B cell (primary cell): ENCODE results near the gene PHF23. TPM values are rescaled to one million over a fixed set of nuclear protein-coding genes. Genes with fewer than 3 reads are reported as not detected.

Experiments used
- ATAC-seq: fragments of 200-7000 bp; cut with Tn5 transposase; one replicate; pipeline ENCODE4 v1.10.0; 2021; ENCODE audit warnings: low read depth, mild to moderate bottlenecking, moderate number of reproducible peaks, moderate library complexity
- CTCF ChIA-PET: fragments of 350-600 bp; sonication (Branson Sonifier 250); formaldehyde crosslinking; loops from one replicate; lab custom pipeline; 2021; ENCODE audit warnings: antibody characterized with exemption, inconsistent platforms; lab: Charles Lee
- POLR2A ChIA-PET: fragments of 350-600 bp; sonication (Branson Sonifier 250); formaldehyde crosslinking; loops from one replicate; lab custom pipeline; 2021; ENCODE audit warnings: antibody characterized with exemption; lab: Charles Lee
- DNase-seq: peaks from one replicate; pipeline ENCODE4 v3.0.0; 2013
- H2AFZ ChIP-seq: 2 replicates; pipeline ENCODE4 v1.6.1; 2012; ENCODE audit warnings: mild to moderate bottlenecking, low read depth, low read length; ENCODE audit not compliant: insufficient read depth, poor library complexity, severe bottlenecking
- H3K27ac ChIP-seq, 2 donors: 1 replicate in 1 of 2; 2 replicates in 1 of 2; pipeline ENCODE4 v1.5.1; 2012 to 2013; ENCODE audit warnings: low read length in 2 of 2, mild to moderate bottlenecking in 2 of 2, moderate library complexity in 1 of 2
- H3K27me3 ChIP-seq, 4 experiments: fragments of 200-600 bp in 1 of 4; sonication (generic) in 1 of 4; replicated peaks in 1 of 4; 1 replicate in 2 of 4; 2 replicates in 2 of 4; pipeline versions ENCODE4 v1.6.1 to v1.7.0; 2013 to 2016; ENCODE audit warnings: low read length in 3 of 4, mild to moderate bottlenecking in 2 of 4, mixed read lengths in 1 of 4, moderate library complexity in 1 of 4; ENCODE audit not compliant: insufficient read depth in 4 of 4, control insufficient read depth in 3 of 4; ENCODE audit errors: control extremely low read depth in 1 of 4
- H3K36me3 ChIP-seq, 2 experiments: replicated peaks in 1 of 2; 1 replicate in 1 of 2; 2 replicates in 1 of 2; pipeline versions ENCODE4 v1.6.1 to v1.7.1; 2013; ENCODE audit warnings: low read length in 1 of 2; ENCODE audit not compliant: insufficient read depth in 2 of 2, control insufficient read depth in 1 of 2; ENCODE audit errors: control extremely low read depth in 1 of 2, extremely low read depth in 1 of 2
- H3K4me1 ChIP-seq, 2 donors: fragments of 200-600 bp in 1 of 2; sonication (generic) in 1 of 2; 1 replicate in 1 of 2; 2 replicates in 1 of 2; pipeline versions ENCODE4 v1.5.1 to v1.6.1; 2013 to 2017; ENCODE audit warnings: low read length in 2 of 2; ENCODE audit not compliant: control insufficient read depth in 2 of 2, insufficient read depth in 2 of 2
- H3K4me2 ChIP-seq: replicated peaks from 2 replicates; pipeline ENCODE3; 2012; ENCODE audit warnings: mild to moderate bottlenecking, low read depth, low read length; ENCODE audit not compliant: poor library complexity, severe bottlenecking
- H3K4me3 ChIP-seq, 5 experiments: fragments of 200-600 bp in 1 of 5; sonication (generic) in 1 of 5; 1 replicate in 3 of 5; 2 replicates in 2 of 5; pipeline versions ENCODE4 v1.5.1 to v1.7.0; 2011 to 2016; ENCODE audit warnings: low read length in 4 of 5, mild to moderate bottlenecking in 4 of 5, low read depth in 2 of 5, control low read depth in 1 of 5, moderate library complexity in 1 of 5; ENCODE audit not compliant: insufficient read depth in 1 of 5; ENCODE audit errors: control extremely low read depth in 1 of 5, extremely low read depth in 1 of 5
- H3K79me2 ChIP-seq: fragments of 200-600 bp; sonication (generic); one replicate; pipeline ENCODE4 v1.6.0; 2016; ENCODE audit warnings: low read length; ENCODE audit not compliant: control insufficient read depth, insufficient read depth
- H3K9ac ChIP-seq: fragments of 200-600 bp; sonication (generic); 2 replicates; pipeline ENCODE4 v1.6.1; 2017; ENCODE audit warnings: mild to moderate bottlenecking, low read length, moderate library complexity
- H3K9me3 ChIP-seq, 3 donors: one replicate each; pipeline versions ENCODE4 v1.6.1 to v1.7.1; 2013; ENCODE audit warnings: low read length in 2 of 3; ENCODE audit not compliant: control insufficient read depth in 2 of 3, insufficient read depth in 1 of 3; ENCODE audit errors: control extremely low read depth in 1 of 3
- H4K20me1 ChIP-seq: 2 replicates; pipeline ENCODE4 v1.6.0; 2012; ENCODE audit warnings: mild to moderate bottlenecking, low read length; ENCODE audit not compliant: insufficient read depth, control insufficient read depth, poor library complexity, severe bottlenecking
- H3K27ac Mint-ChIP-seq: one replicate; pipeline ENCODE4 v1.8.0; 2021; ENCODE audit warnings: mixed read lengths
- H3K27me3 Mint-ChIP-seq: one replicate; pipeline ENCODE4 v1.8.0; 2021; ENCODE audit warnings: mixed read lengths
- H3K4me1 Mint-ChIP-seq: one replicate; pipeline ENCODE4 v1.8.0; 2021; ENCODE audit warnings: mixed read lengths
- H3K4me3 Mint-ChIP-seq: one replicate; pipeline ENCODE4 v1.8.0; 2021; ENCODE audit warnings: mixed read lengths
- H3K9me3 Mint-ChIP-seq: one replicate; pipeline ENCODE4 v1.8.0; 2022; ENCODE audit warnings: mixed read lengths; ENCODE audit not compliant: insufficient read depth
- CTCF ChIP-seq: fragments of 200-600 bp; IDR thresholded peaks from one replicate; pipeline ENCODE4 v1.8.0; 2022; ENCODE audit warnings: antibody characterized with exemption, mild to moderate bottlenecking
- EZH2 ChIP-seq: IDR thresholded peaks from 2 replicates; pipeline ENCODE4 v1.6.1; 2012; ENCODE audit warnings: borderline replicate concordance, low read depth, mild to moderate bottlenecking, moderate library complexity, low read length; ENCODE audit not compliant: insufficient read depth, poor library complexity, severe bottlenecking
- WGBS: methylation state at CpG from one replicate; pipeline ENCODE4 v1.1.5; 2013; ENCODE audit warnings: missing lambda C conversion rate; ENCODE audit not compliant: insufficient coverage; 5-methylcytosine and 5-hydroxymethylcytosine counted together
- intact Hi-C: fragments of 100-400 bp; cut with micrococcal nuclease; formaldehyde crosslinking; loops from one replicate; pipeline ENCODE4 v1.10.0; 2022
- polyA plus RNA-seq: library from polyadenylated mRNA; depleted of rRNA; stranded (reverse); fragments of >200 nt; gene quantifications from 2 replicates; pipeline ENCODE4 v1.2.3, GENCODE V29; 2012
- total RNA-seq, 2 donors: library from RNA; stranded (reverse); fragments of 120-200 nt in 1 of 2; gene quantifications; 1 replicate in 1 of 2; 2 replicates in 1 of 2; pipeline versions ENCODE4 v1.2.3 to v1.2.4, GENCODE V29; 2013 to 2022

Gene PHF23
- total and polyA plus RNA-seq, 2 donors (not counting 1 experiment from before 2014, with no cell fraction given), result 17.6 to 42.3 TPM

- POLR2A ChIA-PET, result no interaction called here
Observed at GRCh38 chr17:7260651-7261378, 21.6 kb upstream of the PHF23 start.

More at GRCh38 chr17:7260651-7261378, 21.6 kb upstream of the PHF23 start:
- WGBS, result 11% methylated on average over 54 of the region's 54 CpGs
- Histone ChIP-seq H3K36me3 (peaks cover 6 to 26% of the 10 kb centered on the region in 2 experiments), H3K4me1 (peaks cover 27 to 32% of the 10 kb centered on the region in 2 donors), H3K79me2 (no peaks in the 10 kb centered on the region), H3K27ac (peak overlapping the region in 1 of 2 donors; percentile 59), H3K27me3 (peaks cover 0 to 17% (median 8%) of the 10 kb centered on the region in 4 experiments), H3K9ac (peak overlapping the region; percentile 66), H3K9me3 (peaks cover 0 to 4% (median 0%) of the 10 kb centered on the region in 3 donors), H4K20me1 (no peaks in the 10 kb centered on the region), H3K4me2 (peak overlapping the region; percentile 99), H3K4me3 (peak overlapping the region in 4 of 5 experiments; percentile 49 to 71 (median 60)), H2AFZ (peak overlapping the region; percentile 96)
- no peak for TF ChIP-seq CTCF
- TF ChIP-seq EZH2, result no peak
- H3K27ac Mint-ChIP-seq, result peak overlapping the region; percentile 50
- ATAC-seq (peak; percentile 61), DNase-seq (peak; percentile 63)
- H3K4me1 Mint-ChIP-seq, result peaks cover 27% of the 10 kb centered on the region
- intact Hi-C loops, result no loop called here
- peak overlapping the region; percentile 83 for H3K4me3 Mint-ChIP-seq
- peaks cover 15% of the 10 kb centered on the region for H3K27me3 Mint-ChIP-seq
- H3K9me3 Mint-ChIP-seq, result no peaks in the 10 kb centered on the region
- CTCF ChIA-PET, result no interaction called here
